ENCODE data around the gene GFM2. TPM values are rescaled to one million over a fixed set of nuclear protein-coding genes. Genes with fewer than 3 reads are reported as not detected.

Gene GFM2, protein sequence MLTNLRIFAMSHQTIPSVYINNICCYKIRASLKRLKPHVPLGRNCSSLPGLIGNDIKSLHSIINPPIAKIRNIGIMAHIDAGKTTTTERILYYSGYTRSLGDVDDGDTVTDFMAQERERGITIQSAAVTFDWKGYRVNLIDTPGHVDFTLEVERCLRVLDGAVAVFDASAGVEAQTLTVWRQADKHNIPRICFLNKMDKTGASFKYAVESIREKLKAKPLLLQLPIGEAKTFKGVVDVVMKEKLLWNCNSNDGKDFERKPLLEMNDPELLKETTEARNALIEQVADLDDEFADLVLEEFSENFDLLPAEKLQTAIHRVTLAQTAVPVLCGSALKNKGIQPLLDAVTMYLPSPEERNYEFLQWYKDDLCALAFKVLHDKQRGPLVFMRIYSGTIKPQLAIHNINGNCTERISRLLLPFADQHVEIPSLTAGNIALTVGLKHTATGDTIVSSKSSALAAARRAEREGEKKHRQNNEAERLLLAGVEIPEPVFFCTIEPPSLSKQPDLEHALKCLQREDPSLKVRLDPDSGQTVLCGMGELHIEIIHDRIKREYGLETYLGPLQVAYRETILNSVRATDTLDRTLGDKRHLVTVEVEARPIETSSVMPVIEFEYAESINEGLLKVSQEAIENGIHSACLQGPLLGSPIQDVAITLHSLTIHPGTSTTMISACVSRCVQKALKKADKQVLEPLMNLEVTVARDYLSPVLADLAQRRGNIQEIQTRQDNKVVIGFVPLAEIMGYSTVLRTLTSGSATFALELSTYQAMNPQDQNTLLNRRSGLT
- total RNA-seq (2021), result 36.0 and 36.3 TPM in 2 replicates
- percentile 79 among the genes with signal in this experiment for Bru-seq, nascent RNA
- percentile 84 among the genes with signal in this experiment for BruChase-seq, experiment 1, labeled RNA remaining after a 2-hour chase
- percentile 67 among the genes with signal in this experiment for BruChase-seq, experiment 2, labeled RNA remaining after a 6-hour chase
- long read RNA-seq, transcript GFM2-201 (21 exons, 3,249 nt), result major isoform, 67 of 111 reads
- long read RNA-seq, partial matches to known transcripts, result 11 of 111 reads
- long read RNA-seq, other reads (novel, unspliced or antisense), result 23 of 111 reads

DNA sequence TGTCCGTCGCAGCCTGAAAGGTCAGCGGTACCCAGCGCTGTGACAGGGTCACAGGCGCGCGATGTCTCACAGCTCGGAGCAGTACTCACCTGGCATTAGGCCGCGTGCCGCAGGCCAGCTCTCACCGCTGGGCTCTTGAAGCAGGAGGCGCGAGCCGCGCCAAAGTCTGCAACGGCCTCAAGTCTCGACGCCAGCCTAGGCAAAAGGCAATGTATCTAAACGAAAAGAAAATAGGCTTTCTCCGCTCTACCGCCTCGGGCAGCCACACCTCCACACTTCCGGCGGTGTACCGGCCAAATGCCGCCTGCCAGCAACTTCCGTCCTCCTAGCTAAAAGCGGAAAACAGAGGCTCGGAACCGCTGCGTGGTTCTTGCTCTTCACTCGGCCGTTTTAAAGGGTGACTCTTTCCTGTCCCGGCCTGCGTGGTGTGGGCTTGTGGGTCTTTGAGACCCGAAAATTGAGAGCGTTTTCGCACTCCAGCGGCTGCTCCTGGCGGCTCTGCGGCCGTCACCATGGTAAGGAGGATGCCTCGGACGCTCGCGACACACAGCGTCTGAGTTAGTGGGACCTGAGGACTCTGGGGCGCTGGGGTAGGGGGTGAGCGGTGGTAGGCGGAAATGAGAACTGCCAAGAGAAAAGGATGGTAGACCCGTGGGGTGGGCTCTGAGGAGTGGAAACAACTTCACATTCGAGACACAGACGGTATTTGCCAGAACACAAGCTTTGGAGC lies at the start of gene GFM2, which contains the start of gene NSA2:
GFM2 (minus strand) TSS at position 269 of the 730 bp plus-strand sequence. CDS start 3,375 bp downstream, outside the sequence.
NSA2 (plus strand) TSS at position 401 of the 730 bp plus-strand sequence; CDS start at position 513, 112 bp downstream.
- TF ChIP-seq, protein P1, sequence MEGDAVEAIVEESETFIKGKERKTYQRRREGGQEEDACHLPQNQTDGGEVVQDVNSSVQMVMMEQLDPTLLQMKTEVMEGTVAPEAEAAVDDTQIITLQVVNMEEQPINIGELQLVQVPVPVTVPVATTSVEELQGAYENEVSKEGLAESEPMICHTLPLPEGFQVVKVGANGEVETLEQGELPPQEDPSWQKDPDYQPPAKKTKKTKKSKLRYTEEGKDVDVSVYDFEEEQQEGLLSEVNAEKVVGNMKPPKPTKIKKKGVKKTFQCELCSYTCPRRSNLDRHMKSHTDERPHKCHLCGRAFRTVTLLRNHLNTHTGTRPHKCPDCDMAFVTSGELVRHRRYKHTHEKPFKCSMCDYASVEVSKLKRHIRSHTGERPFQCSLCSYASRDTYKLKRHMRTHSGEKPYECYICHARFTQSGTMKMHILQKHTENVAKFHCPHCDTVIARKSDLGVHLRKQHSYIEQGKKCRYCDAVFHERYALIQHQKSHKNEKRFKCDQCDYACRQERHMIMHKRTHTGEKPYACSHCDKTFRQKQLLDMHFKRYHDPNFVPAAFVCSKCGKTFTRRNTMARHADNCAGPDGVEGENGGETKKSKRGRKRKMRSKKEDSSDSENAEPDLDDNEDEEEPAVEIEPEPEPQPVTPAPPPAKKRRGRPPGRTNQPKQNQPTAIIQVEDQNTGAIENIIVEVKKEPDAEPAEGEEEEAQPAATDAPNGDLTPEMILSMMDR (conservative IDR thresholded peaks at IDR 0.05; ENCODE audit: low read depth, low read length), result no peak
- no peak for TF ChIP-seq EZH2 (IDR thresholded peaks at IDR 0.05; ENCODE audit: borderline replicate concordance, low read depth, low read length, poor library complexity, severe bottlenecking)
- no peaks in the 10 kb centered on the region for H3K27me3 ChIP-seq (replicated peaks; ENCODE audit: insufficient read depth, low read depth, low read length, poor library complexity)
- peaks cover 48% of the 10 kb centered on the region for H3K36me3 ChIP-seq (ENCODE audit: insufficient read depth, low read length, poor library complexity, severe bottlenecking)
- H3K9me3 ChIP-seq (ENCODE audit: low read depth, low read length, poor library complexity, severe bottlenecking), result no peaks in the 10 kb centered on the region
- BruUV-seq (replicated peaks), result no TSS peak
- DNase-seq (ENCODE audit: low spot score), result peak; percentile 96
- POLR2A ChIA-PET (ENCODE audit: low non-redundant PET), result interaction anchor here (0.6 kb wide), 1 partner anchor 72 kb away, joined by 3 read pairs; no protein-coding TSS in a partner anchor
- H3K27ac ChIP-seq (ENCODE audit: low read depth, low read length, poor library complexity, severe bottlenecking), result peak within 1 kb of the TSS; percentile 77
- peak within 1 kb of the TSS; percentile 94 for H3K4me3 ChIP-seq (ENCODE audit: low read depth, low read length, poor library complexity, severe bottlenecking)
- CTCF ChIA-PET, result no interaction called here
- intact Hi-C loops (cut with micrococcal nuclease; ENCODE audit: unreplicated experiment), result loop anchor here (5.0 kb wide), 1 partner anchor 150 kb away; no protein-coding TSS in a partner anchor
- peaks cover 22% of the 10 kb centered on the region for H3K4me1 ChIP-seq (ENCODE audit: insufficient read depth, low read length, poor library complexity, severe bottlenecking)

DNA sequence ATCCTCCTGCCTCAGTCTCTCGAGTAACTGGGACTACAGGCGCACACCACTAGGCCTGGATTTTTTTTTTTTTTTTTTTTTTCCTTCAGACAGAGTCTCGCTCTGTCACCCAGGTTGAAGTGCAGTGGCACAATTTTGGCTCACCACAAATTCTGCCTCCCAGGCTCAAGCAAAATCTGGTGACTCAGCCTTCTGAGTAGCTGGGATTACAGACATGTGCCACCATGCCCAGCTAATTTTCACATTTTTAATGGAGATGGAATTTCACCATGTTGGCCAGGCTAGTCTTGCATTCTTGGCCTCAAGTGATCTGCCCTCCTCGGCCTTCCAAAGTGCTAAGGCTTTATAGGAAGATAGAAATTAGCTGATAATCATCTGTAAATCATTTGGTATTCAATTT lies 44.0 kb upstream of the GFM2 start:
- CTCF ChIA-PET, result no interaction called here

More for the DNA sequence above, 44.0 kb upstream of the GFM2 start:
- POLR2A ChIA-PET (ENCODE audit: low non-redundant PET), result no interaction called here
- Histone ChIP-seq H3K27ac (ENCODE audit: low read depth, low read length, poor library complexity, severe bottlenecking) (no peak overlapping the region), H3K27me3 (replicated peaks; ENCODE audit: insufficient read depth, low read depth, low read length, poor library complexity) (no peaks in the 10 kb centered on the region), H3K4me1 (ENCODE audit: insufficient read depth, low read length, poor library complexity, severe bottlenecking) (peaks cover 2% of the 10 kb centered on the region), H3K9me3 (ENCODE audit: low read depth, low read length, poor library complexity, severe bottlenecking) (no peaks in the 10 kb centered on the region), H3K4me3 (ENCODE audit: low read depth, low read length, poor library complexity, severe bottlenecking) (no peak overlapping the region), H3K36me3 (ENCODE audit: insufficient read depth, low read length, poor library complexity, severe bottlenecking) (no peaks in the 10 kb centered on the region)
- BruUV-seq (replicated peaks), result no TSS peak
- peak; percentile 28 for DNase-seq (ENCODE audit: low spot score)
- TF ChIP-seq, protein P1 (conservative IDR thresholded peaks at IDR 0.05; ENCODE audit: low read depth, low read length), result no peak
- no peak for TF ChIP-seq EZH2 (IDR thresholded peaks at IDR 0.05; ENCODE audit: borderline replicate concordance, low read depth, low read length, poor library complexity, severe bottlenecking)
- intact Hi-C loops (cut with micrococcal nuclease; ENCODE audit: unreplicated experiment), result no loop called here
